ENCODE measurements around the gene NRIP2. TPM values are rescaled to one million over a fixed set of nuclear protein-coding genes. Genes with fewer than 3 reads are reported as not detected.

The NRIP2 gene
- total RNA-seq, 1 donor from 2014 or later = 1.1 TPM

DNA sequence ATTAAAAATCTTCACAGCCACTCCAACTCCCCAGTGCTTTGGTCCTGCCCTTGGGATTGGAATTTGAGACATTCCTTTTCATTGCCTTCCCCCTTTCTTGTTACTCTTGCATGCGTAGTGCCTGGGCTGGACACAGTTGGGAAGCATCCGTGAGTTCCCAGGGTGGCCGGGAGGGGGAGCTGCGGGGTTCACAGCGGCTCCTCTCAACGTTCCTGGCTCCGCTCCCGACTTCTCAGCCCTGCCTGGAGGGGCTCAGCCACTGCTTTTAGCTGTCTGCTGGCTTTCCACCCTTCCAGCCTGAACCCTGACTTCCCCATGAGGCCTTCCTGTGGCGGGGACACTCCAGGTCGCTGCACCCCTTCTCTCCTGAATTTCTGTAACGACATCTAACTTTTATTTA lies 18.8 kb upstream of the NRIP2 start:
- peak; percentile 91 for DNase-seq
- intact Hi-C loops (cut with micrococcal nuclease) = no loop called here
- ATAC-seq = peak; percentile 92

DNA sequence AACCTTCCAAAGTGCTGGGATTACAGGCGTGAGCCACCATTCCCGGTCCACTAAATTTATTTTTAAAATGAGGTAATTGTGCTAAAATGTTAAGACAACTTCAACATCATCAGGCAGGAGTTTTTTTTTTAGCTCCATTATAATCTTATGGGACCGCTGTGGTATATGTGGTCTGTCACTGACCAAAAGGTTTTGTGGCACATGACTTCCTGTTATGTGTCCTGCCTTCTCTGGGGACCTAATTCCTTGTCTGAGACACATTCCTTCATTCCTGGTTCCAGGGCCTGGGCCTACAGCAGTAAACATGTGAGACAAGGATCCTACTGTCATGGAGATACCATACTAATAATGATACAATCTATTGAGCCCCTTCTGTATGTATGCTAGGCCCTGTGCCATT lies 17.1 kb upstream of the NRIP2 start:
- no peak for DNase-seq
- intact Hi-C loops (cut with micrococcal nuclease) = no loop called here
- no peak for ATAC-seq

DNA sequence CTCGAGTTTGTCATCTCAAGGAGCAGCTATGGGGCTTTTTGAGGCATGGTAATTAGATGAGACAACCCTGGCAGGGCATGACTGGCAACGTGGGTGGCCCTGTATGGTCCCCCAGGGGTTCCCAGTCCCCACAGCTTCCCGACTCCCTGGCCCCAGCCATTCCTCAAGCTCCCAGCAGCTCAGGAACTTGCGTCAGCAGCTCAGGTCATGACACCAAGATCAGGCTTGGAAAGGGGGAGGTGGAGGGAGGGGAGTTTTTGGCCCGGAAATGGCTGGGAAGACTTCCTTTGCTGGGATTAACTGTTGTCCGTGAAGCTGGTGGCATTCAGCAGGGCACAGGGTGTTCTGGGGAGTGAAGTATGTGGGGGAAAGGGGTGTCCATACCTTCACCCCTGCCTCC lies 10.4 kb upstream of the NRIP2 start:
- peak; percentile 40 for DNase-seq
- intact Hi-C loops (cut with micrococcal nuclease) = no loop called here
- ATAC-seq = peak; percentile 57

DNA sequence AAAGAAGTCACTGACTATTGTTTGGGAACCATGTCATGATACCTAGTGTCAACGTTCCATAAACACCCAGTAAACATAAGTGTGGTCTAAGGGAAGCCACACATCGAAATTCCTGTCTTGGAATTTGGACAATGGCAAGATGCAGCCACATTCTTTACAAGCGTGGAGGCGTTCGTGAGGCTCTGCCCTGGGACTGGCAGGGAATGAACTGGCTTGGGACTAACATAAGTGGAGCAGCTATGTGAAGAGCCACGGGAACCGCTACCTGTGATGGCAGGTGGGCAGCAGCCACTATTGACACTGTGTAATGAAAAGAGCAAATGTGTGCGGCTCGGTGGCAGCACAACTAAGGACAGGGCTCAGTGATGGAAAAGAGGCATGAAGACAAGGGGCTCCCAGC lies 10.0 kb upstream of the NRIP2 start:
- DNase-seq (no peak), ATAC-seq (no peak)
- intact Hi-C loops (cut with micrococcal nuclease) = no loop called here

DNA sequence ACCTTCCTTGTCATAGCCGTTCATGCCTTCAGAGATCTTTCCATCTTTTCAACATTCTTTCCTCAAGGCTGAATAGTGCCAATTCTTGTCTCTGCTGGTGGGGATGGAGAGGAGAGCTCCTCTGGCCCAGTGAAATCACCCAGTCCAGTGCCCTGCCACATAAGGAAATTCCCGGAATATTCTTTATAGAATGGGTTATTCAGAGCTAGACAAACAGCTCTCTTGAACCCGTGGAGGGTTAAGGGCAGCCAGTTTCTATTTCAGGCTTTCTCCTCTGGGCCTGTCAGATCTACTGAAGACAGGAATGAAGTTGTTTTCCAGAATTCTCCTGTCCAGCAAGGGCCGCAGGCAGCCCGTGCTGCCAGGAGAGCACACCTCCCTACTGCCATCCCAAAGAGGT lies 8.1 kb upstream of the NRIP2 start:
- intact Hi-C loops (cut with micrococcal nuclease) = no loop called here
- no peak for DNase-seq
- peak; percentile 19 for ATAC-seq

DNA sequence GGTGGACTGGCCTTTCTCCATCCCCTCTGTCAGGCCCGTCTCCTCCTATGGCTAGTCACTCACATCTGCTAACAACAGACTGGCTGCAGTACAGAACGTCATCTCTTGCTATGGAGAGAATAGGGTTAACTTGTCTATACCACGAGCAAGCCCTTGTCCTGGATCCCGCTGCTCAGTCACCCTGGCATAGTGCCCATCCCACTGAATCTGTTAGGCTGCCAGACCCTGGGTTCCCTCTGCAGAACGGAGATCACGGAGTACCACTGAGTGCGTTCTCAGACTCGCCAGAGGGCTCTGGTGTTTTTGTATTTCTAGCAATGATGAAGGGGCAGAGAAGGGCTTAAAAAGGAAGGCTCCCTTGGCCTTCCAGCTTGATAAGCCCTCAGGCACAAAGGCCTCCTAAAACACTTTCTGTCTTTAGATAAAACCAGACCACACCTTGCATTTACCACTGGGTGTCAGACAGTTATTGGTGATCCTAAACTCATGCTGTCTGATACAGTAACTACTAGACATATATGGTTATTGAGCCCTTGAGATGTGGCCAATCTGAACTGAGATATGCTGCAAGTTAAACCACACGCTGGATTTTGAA lies 6.3 kb upstream of the NRIP2 start:
- DNase-seq (no peak), ATAC-seq (no peak)
- intact Hi-C loops (cut with micrococcal nuclease) = no loop called here

DNA sequence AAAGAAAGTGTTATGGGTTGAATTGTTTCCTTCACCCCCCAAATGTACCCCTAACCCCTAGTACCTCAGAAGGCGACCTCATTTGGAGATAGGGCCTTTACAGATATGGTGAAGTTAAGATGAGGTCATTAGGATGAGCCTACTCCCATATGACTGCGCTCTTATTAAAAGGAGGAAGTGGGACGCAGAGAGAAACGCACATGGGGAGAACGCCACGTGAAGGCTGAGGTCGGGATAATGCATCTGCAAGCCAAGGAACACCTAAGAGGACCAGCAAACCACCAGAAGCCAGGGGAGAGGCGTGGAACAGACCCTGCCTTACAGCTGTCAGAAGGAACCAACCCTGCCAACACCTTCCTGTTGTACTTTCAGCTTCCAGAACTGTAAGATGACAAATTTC lies 1.7 kb upstream of the NRIP2 start:
- DNase-seq (no peak), ATAC-seq (no peak)
- intact Hi-C loops (cut with micrococcal nuclease) = no loop called here

DNA sequence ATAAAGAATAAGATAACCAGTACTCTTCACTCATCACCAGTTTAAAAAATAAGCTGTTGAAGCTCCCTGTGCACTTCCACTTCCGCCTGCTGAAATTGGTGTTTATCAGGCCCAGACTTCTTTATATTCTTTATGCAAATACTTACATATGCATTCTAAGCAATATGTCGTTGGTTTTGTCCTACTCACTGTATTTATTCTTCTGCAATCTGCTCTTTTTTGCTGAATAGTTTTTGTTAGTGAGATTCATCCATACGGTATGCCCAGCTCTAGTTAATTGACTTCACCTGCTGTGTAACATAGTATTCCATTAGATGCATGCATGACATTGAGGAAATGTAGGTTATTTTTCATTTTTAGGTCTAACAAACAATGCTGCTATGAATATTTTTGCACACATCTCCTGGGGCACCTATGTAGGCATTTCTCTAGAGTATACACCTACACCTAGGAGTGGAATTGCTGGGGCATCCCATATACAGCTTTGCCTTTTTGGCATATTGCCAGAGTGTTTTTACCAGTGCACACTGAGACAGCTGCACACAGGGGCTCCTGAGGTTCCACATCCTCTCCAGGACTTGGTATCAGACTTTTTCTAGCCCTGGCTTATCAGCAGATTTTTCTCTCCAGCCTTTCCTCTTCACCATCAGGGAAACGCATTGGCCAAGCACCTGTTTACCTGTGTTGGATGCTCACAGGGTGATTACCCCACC lies 1.0 kb upstream of the NRIP2 start:
- no peak for ATAC-seq
- DNase-seq = no peak
- intact Hi-C loops (cut with micrococcal nuclease) = no loop called here

DNA sequence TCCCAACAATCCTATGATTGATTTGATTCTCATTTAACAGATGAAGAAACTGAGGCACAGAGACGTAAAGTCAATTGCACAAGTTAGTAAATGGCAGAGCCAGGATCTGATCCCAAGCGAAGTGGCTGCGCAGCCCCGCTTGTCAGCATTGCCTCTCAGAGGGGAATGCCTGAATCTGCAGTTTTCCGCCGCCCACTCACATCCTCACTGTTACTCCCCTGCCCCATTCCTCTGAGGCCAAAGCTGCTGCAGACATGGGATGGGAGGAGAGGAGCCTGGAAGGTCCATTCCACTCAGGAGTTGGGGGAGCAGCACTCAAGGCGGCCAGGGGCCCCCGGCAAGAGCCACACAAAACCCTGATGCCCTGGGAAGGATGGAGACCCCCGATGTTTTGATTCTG lies 1.0 kb downstream of the NRIP2 start:
- intact Hi-C loops (cut with micrococcal nuclease) = no loop called here
- DNase-seq = peak; percentile 27
- ATAC-seq = peak; percentile 48

DNA sequence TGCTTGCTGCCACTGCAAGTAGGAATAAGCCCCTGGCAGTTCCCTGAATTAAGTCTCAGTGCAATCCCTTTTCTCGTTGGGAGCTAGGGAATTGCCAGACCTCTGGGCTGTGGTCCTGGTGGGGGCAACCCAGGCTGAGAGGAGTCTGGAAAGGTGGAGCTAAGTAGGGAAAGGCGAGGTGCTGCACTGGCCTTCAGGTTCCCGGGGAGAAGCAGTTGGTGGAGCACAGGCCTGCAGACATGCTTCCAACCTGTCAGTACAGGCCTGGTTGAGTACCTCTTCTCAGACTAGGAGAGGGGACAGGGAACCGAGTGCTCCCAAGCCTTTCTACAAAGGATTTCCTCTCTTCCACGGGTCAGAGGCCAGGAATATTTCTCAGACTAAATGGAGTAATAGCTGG lies 1.5 kb downstream of the NRIP2 start:
- intact Hi-C loops (cut with micrococcal nuclease) = no loop called here
- ATAC-seq (no peak), DNase-seq (no peak)

DNA sequence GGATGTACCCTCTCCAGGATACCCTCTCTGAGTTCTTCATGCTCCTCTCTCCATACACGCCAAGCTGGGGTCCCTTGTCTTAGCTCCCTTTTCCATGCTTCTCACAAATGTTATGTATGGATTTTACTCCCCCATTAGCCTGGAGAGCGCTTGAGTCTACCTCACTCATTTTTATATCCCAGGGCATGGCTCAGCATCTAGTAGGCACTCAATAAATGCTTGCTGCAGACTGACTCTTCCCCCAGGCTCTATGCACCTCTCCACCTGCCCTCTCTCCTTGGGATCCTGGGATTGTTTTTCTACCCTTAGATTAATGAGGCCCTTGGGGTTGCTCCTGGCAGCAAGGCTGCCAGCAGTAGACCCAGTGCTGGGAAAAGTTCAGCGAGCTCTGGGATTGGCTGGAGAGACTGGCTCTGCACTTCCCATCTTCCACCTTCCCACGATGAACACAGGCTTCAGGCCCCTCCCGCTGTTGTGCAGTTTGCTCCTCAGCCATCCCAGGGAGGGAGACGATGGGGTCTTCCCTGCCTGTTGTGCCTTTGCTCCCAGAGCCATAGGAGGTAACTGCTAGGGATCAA lies 2.2 kb downstream of the NRIP2 start:
- ATAC-seq = peak; percentile 17
- intact Hi-C loops (cut with micrococcal nuclease) = no loop called here
- DNase-seq = no peak

DNA sequence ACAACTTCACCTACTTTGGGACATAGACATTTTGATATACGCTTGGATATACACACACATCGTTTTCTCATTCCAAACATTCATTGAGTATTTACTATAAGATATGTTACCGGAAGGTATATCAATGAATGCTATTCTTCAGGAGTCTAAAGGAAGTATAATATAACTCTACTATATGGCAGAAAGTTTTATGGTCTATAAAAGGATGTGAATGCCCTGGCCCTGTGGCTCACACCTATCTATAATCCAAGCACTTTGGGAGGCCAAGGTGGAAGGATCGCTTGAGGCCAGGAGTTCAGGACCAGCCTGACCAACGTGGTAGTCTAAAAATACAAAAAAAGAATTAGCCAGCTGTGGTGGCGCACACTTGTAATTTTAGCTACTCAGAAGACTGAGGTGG lies 5.6 kb downstream of the NRIP2 start:
- ATAC-seq = no peak
- no peak for DNase-seq
- intact Hi-C loops (cut with micrococcal nuclease) = no loop called here

DNA sequence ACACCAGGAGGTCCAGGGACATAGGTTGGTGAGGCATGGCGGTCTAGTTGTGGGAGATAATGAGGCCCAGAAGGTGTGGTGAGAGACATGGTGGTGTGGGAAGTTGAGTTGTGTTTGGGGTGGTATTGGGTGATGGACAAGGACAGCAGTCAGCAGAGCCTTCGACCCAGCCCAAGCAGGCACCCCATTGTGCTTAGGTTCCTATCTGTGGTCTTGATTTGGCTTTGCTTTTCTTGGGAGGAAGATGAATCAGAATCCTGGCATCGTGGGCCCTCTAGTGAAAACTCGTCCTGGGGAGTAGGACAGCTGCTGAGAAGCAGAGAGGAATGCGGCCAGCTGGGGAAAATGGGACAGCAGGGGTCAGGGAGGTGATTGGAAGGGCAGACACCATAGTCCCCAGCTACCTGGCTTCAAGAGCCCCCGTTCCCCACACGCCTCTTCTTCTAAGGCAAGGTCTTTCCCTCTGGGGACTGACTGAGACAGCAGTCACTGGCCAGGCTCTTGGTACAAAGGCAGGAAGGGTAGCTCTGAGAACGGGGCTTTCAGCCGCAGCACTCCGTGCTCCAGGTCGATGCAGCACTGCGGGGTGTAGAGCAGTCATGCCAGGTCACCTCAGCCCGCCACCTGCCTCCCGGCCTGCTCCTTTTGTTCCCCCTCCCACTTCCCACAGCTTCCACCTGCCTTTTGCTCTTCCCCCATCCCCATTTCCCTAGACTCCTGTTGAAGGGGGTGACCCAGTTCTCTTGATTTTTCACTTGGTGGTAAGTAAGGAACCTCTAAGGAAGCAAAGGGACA lies 7.9 kb downstream of the NRIP2 start:
- intact Hi-C loops (cut with micrococcal nuclease) = no loop called here
- DNase-seq = no peak
- no peak for ATAC-seq

DNA sequence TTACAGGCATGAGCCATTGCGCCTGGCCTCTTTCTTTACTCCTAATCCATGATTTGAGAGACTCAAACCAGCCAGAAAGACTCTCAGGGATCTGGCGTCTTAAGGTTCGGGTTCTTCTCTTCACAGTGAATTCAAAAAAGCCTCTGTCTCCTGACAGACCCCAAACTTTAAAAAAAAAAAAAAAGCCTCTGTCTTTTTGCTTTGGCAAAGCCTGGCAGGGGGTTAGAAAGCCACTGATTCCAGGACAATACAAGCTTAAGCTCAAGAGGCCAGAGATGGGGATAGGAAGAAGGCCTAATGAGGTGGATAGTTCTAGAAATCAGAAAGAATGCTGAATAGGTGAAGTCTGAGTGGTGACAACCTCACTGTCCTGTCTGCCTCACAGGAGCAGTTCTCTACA lies 8.8 kb downstream of the NRIP2 start:
- no peak for ATAC-seq
- DNase-seq = no peak
- intact Hi-C loops (cut with micrococcal nuclease) = no loop called here

DNA sequence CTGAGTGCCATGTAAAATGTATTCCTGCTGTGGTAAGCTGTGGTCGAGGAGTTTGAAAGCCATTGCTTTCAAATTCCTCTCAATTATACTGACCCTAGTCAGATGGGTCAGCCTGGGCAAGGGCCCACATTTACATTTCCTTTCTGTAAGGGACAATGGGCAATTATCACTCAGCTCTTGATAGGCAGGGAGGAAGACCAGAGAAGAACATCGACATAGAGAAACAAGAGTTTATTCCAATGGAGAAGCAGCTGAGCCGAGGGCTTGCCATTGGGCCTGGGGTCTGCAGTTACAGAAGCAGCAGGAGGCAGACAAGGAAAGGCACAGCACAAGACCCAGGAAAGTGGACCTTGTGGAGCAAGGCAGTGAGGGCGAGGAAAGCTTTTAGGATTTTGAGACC lies 9.7 kb downstream of the NRIP2 start:
- intact Hi-C loops (cut with micrococcal nuclease) = no loop called here
- ATAC-seq (no peak), DNase-seq (no peak)

DNA sequence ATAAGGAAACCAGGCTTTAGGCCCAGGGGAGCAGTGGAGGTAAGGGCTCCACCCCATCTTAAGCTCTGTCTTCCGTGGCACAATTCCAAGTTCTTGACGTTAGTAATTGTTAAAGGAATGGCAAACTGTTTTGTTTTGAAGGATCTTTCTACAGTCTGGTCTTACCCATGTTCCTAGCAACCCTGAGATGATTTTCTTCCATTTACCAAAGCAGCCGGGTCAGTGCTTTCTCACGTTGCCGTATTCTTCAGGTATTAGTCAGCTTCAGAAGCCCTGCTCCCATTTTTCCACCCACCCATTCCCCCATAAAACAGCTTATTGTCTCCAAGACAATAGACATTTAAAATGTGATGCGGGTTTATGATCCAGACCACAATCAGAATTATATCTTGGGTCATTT lies 10.3 kb downstream of the NRIP2 start:
- no peak for DNase-seq

DNA sequence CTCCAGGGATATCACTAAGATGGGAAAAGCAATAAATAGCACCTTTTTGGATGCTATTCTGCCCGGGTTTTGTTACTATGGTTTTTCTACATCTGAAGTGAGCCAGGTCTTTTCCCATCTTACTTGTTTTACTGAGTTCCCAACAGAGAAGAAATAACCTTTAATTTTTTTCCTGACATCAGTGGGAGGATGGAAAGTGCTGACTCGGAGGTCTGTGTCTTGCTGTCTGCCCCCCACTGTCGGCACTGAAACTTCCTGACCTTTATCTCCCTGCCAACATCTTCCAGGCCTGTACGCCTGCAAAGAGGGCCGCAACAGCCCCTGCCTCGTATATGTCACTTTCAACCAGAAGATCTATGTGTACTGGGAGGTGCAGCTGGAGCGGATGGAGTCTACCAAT lies 11.4 kb downstream of the NRIP2 start:
- intact Hi-C loops (cut with micrococcal nuclease) = no loop called here

More for the DNA sequence above, 10.3 kb downstream of the NRIP2 start:
- ATAC-seq = no peak
- intact Hi-C loops (cut with micrococcal nuclease) = no loop called here

DNA sequence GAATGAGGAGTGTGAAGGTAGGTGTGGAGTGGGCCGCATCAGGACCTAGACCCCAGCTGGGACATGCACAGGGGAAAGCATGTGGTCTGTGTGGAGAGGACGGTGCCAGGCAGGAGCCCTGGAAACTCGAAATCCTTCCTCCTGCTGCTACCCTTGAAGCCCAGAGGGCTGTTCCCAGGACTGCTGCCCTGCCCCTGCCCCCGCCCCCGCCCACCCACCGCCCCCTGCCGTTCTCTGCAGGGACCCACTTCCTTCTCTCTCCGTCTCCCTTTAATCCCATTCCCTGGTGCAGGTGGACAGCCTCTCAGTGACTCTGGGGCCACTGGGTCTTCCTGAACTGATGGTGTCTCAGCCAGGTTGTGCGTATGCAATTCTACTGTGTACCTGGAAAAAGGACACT lies 14.4 kb downstream of the NRIP2 start:
- intact Hi-C loops (cut with micrococcal nuclease) = no loop called here

More for the DNA sequence above, 11.4 kb downstream of the NRIP2 start:
- ATAC-seq (no peak), DNase-seq (no peak)

DNA sequence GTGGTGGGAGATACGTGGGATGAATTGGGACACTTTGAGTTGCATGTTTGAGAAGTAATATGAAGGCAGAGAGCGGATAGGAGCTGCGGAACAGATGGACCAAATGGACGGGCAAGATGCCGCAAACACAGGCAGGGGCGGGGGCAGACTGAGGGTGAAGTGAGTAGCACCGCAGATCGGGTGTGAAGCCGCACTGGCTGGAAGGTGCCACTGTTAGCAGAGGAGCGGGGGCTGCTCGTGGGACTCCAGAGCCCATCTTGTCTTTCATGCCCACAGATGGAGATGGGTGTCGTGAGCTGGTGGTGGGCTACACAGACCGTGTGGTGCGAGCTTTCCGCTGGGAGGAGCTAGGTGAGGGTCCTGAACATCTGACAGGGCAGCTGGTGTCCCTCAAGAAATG lies 15.0 kb downstream of the NRIP2 start:
- DNase-seq (no peak), ATAC-seq (no peak)
- intact Hi-C loops (cut with micrococcal nuclease) = no loop called here

More for the DNA sequence above, 14.4 kb downstream of the NRIP2 start:
- no peak for DNase-seq
- no peak for ATAC-seq

All from left ventricle myocardium superior (tissue), 1 donor.